PC-9 (cell line): ENCODE results near the gene PIBF1.

Source experiments
- CTCF ChIP-seq: fragments of 200-600 bp; sonication (generic); conservative IDR thresholded peaks from 2 replicates; pipeline ENCODE4 v1.6.1; 2017; ENCODE audit warnings: mixed run types, antibody characterized with exemption, mild to moderate bottlenecking, moderate library complexity
- EZH2 ChIP-seq: fragments of 200-600 bp; sonication (generic); IDR thresholded peaks from 2 replicates; pipeline ENCODE4 v1.8.0; 2017; ENCODE audit warnings: antibody characterized with exemption, low read depth

GRCh38 chr13:72792640-72793039 is 10.7 kb downstream of the PIBF1 start:
- no peak for TF ChIP-seq CTCF
- no peak for TF ChIP-seq EZH2
